ENCODE data around the gene LAMTOR2.

The LAMTOR2 gene

DNA sequence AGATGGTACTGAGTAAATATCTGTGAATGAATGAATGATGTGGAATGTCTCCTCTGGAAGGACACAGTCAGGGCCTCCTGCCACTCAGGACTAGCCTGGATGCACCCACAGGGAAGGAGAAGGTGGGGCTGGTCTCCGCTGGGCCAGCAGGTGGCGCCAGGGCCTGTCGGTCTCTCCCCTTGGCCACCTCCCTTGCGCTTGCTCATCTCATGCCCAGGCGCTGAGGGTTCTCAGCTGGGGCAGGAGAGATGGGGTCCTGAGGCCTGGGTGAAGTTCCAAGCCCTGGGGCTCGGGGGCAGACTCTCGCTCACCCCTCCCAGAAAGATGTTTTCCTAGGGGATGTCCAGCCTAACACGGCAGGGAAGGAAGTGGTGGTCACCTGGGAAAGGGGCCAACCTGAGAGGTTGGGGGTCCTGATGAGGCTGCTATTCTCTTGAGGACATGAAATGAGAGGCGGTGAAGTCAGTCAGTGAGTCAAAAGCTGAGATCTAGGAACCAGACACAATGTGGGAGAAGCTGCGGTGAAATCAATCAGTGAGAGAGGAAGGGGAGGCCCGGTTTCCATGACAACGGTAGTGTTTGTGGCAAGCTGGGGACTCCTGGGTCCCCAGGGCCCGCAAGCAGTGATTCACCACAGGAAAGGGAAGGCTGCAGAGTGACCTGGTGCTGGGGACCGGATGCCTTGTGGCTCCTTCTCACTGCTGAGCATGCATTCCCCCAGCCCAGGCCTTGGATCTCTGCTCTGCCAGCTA lies 42.2 kb downstream of the LAMTOR2 start:
- peak in 54 of 56 donors; percentile 18 to 90 (median 70) for DNase-seq

DNA sequence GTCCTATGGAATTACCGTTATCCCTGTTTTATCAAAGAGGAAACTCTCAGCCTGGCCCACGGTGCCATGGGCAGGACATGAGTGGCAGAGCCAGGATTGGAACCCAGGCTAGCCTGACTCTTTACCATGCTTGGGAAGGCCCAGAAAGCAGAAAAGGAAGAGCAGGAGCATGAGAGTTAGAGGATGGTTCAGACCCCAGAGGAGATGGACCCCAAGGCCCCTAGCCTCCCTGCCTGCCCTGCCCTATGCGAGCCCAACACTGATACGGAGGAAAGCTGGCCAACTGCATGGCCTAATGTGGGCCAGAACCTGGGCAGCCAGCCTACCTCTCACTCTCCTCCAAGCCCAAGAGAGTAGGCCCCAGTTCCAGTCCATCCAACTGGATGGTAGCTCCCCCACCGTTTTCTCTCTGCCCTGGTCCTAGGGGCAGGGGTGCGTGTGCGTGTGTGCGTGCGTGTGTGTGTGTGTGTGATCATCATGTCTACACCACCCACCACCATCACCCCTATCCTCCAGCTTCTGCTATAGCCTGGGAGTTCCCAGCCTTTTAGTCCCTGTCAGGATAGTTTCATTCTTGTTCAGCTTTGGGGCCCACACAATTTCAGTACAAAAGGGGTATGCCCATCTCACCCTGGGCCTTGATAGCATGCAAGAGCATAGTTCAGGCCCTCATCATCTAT lies 43.1 kb downstream of the LAMTOR2 start:
- DNase-seq: no peak

DNA sequence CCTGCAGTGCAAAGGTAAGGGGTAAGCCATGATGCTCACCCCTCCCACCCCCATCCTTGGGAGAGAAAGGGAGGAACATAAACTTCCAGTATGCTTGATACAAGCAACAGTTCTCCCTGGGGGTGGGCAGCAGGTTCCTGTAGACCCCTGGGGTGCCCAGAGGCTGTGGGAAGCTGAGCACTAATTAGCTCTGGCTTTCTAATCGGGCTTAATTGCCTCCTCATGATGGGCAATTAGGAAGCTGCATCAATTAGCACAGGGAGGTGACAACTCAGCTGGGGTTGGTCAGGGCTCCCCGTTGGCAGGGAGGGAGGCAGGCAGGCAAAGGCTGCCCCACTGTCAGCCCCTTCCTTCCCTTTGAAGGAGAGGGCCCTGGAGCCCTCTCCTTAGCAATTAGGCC lies 44.2 kb downstream of the LAMTOR2 start:
- DNase-seq: no peak

DNA sequence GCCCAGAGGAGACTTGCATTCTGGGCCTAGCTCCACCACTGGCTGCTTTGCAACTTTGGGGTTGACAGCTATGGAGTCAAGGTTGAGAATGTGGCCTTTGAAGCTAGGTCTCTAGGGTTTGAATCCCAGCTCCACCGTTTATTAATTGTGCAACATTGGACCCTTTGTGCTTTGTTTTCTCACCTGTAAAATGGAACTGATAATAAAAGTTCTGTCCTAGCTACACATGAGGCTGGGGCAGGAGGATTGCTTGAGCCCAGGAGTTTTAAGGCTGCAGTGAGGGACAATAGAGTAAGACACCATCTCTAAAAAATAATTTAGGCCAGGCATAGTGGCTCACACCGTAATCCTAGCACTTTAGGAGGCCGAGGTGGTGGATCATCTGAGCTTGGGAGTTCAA lies 44.7 kb downstream of the LAMTOR2 start:
- no peak for DNase-seq

DNA sequence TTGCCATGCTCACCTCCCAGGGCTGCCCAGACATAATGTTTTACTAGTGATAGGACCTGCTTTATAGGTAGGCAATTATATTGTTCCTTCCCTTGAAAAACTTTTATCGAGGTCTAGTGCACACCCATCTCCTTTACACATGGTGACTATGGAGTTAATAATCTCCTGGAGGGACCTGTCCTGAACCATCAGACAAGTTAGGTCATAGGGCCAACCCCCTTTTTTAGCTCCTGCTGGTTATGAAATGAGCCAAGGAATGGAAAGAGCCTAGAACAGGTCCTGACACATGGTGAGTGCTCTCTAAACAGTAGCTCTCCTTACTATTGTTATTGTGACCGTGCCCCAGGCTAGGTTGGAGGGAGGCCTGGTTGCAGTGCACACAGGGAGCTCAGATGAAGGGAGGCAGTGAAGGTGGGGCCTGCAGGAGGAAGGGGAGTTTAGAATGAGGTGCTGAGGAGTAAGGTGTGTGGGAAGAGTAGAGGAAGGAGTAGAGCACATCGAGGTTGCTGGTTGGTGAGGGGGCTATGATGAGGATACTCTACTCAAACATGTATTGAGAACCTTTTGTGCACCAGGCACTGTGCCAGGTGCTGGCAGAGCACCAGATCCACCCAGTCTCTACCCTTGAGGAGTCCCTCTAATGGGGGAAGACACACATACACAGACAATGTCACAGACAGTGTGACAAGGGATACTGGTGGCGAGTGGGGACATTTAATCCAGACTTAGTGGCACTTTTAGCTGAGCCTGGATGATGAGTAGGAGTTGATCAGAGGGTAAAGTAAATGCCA lies 45.8 kb downstream of the LAMTOR2 start:
- no peak for DNase-seq

DNA sequence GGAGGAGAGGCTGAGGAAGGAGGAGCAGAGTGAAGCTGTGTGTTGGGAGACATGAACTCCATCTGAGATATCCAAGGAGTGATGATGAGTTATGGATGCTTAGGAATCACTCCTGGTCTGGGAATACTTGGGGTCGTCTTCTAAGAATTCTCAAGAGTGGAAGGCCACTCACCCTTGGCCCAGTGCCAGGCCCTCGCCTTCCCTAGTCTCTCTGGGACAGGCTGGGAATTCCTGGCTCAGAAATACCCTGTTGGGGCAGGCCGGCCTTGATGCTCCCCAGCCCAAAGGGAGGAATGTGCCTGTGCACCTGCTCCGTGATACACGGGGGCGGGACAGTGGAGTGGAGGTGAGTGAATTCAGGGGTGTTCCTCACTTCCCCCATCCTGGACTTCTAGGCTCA lies 47.3 kb downstream of the LAMTOR2 start:
- DNase-seq: no peak

DNA sequence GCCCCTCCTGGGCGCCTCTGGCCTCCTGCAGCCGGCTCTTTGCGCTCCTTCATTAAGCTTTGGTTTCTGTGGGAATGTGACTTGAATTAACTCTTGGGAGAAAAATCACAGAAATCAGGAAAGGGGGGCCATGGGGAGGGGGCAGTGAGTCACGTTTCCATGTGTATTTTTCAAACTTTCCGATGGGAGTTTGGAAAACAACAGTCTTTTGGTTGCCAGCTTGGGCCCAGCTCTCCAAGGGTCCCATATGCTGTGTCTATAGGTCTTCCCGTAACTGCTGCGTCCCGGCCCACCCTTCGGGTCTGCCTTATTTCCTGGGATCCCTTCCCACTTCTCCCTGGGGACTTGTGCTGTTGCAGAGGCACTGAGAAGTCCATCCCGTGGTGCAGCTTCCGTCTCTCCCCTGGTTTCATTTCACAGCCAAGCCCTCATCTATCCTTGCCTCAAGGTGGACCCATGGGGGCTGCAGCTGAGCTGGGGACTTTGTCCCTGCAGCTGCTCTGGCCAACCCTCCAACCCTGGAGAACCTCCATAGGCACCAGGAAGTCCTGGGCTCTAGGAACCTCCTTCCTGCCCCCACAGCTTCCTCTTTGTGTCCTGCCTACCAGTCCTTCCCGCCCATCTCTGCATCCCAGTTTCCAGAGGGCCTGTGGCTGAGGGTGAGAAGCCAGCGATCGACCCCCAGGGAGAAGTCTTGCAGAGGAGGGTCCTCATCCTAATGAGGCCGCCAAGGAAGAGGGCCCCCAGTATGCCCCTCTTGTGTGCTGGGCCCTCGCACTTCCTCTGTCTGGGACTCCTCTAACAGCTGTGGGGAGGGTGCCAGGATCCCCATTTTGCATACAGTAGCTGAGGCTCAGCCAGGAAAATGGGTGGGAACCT lies 48.3 kb downstream of the LAMTOR2 start:
- no peak for DNase-seq

DNA sequence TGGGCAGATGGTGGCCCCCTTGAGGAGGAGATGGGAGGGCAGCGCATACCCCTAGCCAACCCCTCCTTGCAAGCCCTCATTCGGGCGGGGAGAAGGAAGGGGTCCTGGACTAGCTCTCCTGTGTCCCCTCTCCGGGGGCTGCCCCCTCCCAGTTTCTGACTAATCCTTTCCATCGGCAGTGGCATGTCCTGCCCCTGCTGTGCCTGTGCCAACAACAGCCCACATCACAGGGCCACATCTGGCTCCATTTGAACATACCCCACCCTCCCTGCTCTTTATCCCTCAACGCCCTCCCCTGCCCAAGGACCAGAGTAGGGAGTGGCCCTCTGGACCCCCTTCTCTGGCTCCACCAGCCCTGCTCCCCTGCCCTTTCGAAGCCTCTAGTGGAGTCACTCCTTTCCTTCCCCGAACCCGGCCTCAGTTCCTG lies 49.0 kb downstream of the LAMTOR2 start:
- DNase-seq: no peak

DNA sequence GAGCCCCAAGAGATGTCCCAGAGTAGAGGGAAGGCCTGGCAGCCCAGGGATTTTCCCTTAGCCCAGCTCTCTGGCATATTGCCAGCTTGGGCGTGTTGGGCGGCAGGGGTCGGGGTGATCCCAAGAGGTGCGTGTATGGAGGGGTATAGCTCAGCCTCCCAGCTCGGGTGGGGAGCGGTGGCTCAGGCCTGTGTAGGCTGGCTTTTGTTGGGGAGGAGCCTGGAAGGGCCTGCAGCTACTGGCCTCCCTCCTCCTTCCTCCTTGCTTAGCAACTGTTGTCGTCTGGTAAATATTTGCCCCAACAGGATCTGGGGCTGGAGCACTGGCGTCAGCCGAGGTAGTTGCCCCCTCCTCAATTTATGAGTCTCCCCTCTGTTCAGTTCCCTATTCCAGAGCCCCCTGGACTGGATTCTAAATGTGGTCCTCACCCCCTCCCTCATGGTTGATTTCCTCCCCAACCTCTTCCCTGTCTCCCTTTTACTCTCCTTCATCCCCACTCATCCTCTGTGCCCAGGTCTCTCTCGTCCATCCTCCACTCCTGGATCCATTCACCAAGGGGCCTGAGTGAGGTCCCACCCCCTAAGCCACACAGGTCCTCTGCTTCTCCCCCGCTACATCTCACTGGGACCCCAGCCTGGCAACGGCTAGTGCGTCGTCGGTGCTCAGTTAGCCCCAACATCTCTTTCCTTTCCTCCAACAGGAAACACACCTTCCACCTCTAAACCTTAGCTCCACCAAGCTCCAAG lies 49.7 kb downstream of the LAMTOR2 start:
- peak in 10 of 56 donors; percentile 8 to 53 (median 26) for DNase-seq

DNA sequence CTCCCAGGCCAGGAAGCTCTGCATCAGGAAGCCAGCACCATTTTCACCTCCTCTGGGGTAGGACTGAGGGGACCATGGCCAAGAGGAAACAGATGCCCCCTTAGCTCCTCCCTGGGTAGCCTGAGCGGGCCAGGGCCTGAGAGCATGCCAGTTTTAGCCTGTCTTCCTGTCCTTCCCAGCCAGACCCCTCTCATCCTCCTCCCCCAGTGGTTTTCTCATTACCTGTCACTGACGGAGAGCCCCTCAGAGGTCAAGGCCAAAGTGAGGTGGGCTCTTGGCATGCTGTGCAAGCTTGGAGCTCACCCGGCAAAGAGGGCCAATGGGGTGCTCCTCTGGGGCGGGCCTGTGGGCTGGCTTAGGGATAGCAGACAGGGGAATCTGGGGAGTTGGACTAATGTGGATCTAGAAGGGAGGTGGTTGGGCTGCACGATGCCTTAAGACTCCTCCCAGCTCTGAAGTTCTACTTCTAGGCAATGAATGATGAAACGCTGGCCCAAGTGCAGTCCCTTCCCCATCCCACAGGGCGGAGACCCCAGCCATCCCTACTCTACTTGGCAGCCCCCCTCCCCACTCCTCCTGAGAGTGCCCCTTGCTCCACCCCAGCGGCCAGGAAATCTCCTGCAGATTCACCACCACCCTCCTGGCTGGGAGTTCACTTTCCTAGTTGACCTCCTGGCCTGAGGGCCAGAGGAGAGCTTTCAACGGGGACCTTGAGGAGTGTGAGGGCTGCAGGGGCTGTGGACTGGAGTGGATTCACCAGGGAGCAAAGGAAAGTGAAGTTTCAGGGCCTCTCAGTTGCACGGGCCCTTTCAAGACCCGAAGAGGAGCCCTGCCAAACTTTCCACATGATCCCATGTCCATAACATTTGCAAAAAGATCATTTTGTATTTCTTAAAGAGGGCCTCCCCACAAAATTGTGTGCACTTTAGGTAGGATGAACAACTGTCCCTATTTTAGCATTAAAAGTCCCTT lies 50.6 kb downstream of the LAMTOR2 start:
- DNase-seq: no peak

DNA sequence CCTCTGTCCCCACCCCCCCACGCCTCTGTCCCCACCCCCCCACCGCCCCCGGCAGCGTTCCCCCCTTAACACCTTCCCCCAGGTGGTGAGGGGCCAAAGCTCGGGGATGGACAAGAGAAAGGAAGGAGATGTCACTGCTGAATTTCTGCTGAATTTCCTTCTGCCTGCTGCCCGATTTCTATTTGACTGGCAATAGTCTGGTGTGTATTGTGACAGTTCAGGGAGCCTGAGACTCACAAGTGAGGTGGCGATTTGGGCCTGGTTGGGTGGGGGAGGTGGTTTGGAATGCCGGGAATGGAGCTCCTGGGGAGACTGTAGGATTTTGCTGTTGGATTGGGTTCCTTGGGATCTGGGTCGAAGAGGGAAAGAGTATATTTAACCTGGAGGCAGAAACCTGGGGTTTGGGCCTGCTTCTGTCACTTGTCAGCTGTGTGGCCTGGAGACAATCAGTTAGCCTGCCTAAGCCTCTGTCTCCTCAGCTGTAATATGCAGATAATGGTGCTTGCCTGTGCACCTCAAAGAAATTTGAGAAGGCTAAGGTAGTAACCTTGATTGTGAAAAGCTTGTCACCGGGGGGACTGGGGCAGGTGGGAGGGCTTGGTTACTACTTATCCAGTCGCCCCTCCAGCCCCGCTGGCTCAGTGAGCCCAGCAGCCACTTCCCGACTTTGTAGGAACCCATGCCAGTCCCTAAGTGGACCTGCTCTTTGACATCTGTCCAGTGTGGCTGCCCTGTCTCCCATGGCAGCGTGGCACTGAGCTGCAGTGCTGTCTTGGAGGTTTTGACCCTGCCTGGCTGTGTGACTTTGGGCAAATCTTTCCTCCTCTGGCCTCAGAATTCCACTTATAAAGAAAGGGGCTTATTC lies 52.3 kb downstream of the LAMTOR2 start:
- peak in 4 of 56 donors; percentile 45 to 59 (median 57) for DNase-seq

DNA sequence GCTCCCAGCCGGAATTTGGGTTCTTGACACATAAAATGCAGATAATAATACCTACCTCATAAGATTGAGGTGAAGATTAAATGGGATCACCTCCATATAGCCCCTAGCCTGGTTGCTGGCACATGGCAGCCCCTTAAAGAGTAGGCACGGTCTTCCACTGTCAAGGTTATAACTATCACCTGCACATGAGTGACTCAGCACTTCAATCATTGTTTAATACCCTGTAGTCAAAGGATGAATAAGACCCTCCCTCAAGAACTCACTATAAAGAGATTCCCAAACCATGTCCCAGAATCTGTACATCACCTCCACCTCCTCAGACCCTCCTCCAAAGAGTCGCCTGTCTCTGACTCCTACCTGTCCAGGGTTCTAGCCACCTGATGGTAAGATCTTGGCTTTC lies 53.5 kb downstream of the LAMTOR2 start:
- no peak for DNase-seq
